ENCODE results near the gene PRICKLE2. TPM values are rescaled to one million over a fixed set of nuclear protein-coding genes. Genes with fewer than 3 reads are reported as not detected.
A peak's percentile ranks its signal among the peaks of the same experiment; 100 is the strongest.

Gene PRICKLE2
- total RNA-seq, 4 donors from 2014 or later = 77.3 to 109 (median 96.7) TPM

- 44 to 45% methylated on average over 8 to 9 of the region's 9 CpGs for WGBS, 2 donors (ENCODE audit: low coverage in 1 of 2)
- peak overlapping the region; percentile 80 to 96 (median 84) for H3K27ac ChIP-seq
Observed at GRCh38 chr3:64223791-64224745, 1.2 kb downstream of the PRICKLE2 start.

DNA sequence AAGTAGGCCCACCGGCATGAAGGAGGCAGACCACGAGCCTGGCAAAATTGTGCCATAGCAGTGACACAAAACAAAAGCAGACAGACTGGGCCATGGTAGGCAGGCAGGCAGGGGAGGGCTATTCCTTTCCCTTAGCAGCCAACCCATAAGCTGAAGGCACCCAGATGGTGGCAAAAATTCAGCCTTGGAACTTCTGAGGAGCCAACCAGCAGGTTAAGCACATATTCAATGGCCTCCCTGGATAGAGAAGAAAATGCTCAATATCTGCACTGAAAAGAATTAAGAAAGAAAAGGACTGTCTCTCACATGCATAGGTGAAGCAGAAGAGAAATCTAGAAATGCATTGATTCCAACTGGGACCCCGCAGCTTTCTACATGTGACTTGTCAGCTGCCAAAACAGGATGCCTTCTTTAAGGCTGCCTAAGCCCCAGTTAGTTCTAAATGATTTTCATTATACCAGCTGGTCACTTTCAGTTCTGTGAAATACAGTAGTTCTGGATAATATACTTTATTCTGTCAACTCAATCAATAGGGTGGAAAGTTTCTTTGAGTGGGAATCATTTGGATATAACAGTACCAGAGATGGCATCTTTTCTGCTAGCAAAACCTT lies 2.7 kb downstream of the PRICKLE2 start:
- Histone ChIP-seq H3K36me3 (no peaks in the 10 kb centered on the region), H3K27ac (peak overlapping the region; percentile 80 to 96 (median 84)), H3K9me3 (no peaks in the 10 kb centered on the region), H3K27me3 (no peaks in the 10 kb centered on the region), H3K4me3 (no peak overlapping the region), H3K4me1 (peaks cover 49 to 100% (median 67%) of the 10 kb centered on the region in 3 donors)
- no peak for ATAC-seq
- WGBS, 2 donors (ENCODE audit: low coverage in 1 of 2) = 56 to 71% methylated on average over 3 of the region's 3 CpGs
- TF ChIP-seq POLR2A (IDR thresholded peaks at IDR 0.05) = no peak
- TF ChIP-seq POLR2AphosphoS5 (IDR thresholded peaks at IDR 0.05) = no peak
- TF ChIP-seq, protein P1, sequence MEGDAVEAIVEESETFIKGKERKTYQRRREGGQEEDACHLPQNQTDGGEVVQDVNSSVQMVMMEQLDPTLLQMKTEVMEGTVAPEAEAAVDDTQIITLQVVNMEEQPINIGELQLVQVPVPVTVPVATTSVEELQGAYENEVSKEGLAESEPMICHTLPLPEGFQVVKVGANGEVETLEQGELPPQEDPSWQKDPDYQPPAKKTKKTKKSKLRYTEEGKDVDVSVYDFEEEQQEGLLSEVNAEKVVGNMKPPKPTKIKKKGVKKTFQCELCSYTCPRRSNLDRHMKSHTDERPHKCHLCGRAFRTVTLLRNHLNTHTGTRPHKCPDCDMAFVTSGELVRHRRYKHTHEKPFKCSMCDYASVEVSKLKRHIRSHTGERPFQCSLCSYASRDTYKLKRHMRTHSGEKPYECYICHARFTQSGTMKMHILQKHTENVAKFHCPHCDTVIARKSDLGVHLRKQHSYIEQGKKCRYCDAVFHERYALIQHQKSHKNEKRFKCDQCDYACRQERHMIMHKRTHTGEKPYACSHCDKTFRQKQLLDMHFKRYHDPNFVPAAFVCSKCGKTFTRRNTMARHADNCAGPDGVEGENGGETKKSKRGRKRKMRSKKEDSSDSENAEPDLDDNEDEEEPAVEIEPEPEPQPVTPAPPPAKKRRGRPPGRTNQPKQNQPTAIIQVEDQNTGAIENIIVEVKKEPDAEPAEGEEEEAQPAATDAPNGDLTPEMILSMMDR (IDR thresholded peaks at IDR 0.05) = no peak
- TF ChIP-seq EP300 (IDR thresholded peaks at IDR 0.05) = no peak

More at GRCh38 chr3:64223791-64224745, 1.2 kb downstream of the PRICKLE2 start:
- peak overlapping the region; percentile 37 to 39 for H3K4me3 ChIP-seq
- no peaks in the 10 kb centered on the region for H3K36me3 ChIP-seq
- no peak for ATAC-seq
- H3K4me1 ChIP-seq = peaks cover 47 to 100% (median 59%) of the 10 kb centered on the region in 3 donors
- no peak for TF ChIP-seq POLR2A (IDR thresholded peaks at IDR 0.05)
- TF ChIP-seq, protein P1 (IDR thresholded peaks at IDR 0.05) = no peak
- TF ChIP-seq POLR2AphosphoS5 (IDR thresholded peaks at IDR 0.05) = no peak
- TF ChIP-seq EP300 (IDR thresholded peaks at IDR 0.05) = no peak
- H3K27me3 ChIP-seq = no peaks in the 10 kb centered on the region
- H3K9me3 ChIP-seq = no peaks in the 10 kb centered on the region

DNA sequence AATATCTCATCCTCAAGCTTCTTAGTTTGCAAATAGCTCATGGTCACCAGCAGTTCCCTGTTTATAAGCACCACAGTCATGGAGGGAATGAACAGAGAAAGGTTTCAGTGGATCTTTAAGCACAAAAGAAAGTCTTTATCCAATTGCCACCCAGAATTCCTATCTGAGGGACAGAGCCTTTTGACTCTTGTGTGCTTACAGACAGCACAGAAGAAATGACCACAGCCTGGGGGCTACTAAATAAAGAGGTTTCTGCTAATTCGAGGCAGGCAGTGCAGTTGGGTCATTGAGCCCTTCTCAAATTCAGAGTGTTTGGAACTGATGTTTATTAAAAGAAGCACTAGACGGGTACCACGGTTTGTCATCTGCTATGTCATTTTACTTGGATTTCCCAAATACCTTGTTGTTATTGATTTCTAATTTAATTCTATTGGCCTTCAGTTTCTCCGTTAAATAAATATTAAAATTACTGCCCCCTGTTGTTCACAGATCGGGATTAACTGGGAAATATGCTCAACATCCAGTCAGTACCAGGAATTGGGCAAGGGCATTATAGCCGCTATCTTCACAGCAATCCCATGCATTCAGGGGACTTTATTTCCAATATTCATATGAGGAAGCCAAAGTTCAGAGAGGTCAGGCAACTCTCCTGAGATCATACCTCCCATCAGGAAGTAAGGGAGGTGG lies 3.6 kb downstream of the PRICKLE2 start:
- H3K36me3 ChIP-seq = no peaks in the 10 kb centered on the region
- H3K9me3 ChIP-seq = no peaks in the 10 kb centered on the region
- WGBS, 2 donors (ENCODE audit: low coverage in 1 of 2) = 51 to 53% methylated on average over 5 to 6 of the region's 6 CpGs
- H3K27me3 ChIP-seq = no peaks in the 10 kb centered on the region
- H3K27ac ChIP-seq = peak overlapping the region; percentile 57 to 86 (median 81)
- H3K4me3 ChIP-seq = no peak overlapping the region
- no peak for TF ChIP-seq POLR2AphosphoS5 (IDR thresholded peaks at IDR 0.05)
- TF ChIP-seq, protein P1 (IDR thresholded peaks at IDR 0.05) = no peak
- no peak for TF ChIP-seq EP300 (IDR thresholded peaks at IDR 0.05)
- no peak for TF ChIP-seq POLR2A (IDR thresholded peaks at IDR 0.05)
- H3K4me1 ChIP-seq = peaks cover 53 to 100% (median 75%) of the 10 kb centered on the region in 3 donors
- no peak for ATAC-seq

DNA sequence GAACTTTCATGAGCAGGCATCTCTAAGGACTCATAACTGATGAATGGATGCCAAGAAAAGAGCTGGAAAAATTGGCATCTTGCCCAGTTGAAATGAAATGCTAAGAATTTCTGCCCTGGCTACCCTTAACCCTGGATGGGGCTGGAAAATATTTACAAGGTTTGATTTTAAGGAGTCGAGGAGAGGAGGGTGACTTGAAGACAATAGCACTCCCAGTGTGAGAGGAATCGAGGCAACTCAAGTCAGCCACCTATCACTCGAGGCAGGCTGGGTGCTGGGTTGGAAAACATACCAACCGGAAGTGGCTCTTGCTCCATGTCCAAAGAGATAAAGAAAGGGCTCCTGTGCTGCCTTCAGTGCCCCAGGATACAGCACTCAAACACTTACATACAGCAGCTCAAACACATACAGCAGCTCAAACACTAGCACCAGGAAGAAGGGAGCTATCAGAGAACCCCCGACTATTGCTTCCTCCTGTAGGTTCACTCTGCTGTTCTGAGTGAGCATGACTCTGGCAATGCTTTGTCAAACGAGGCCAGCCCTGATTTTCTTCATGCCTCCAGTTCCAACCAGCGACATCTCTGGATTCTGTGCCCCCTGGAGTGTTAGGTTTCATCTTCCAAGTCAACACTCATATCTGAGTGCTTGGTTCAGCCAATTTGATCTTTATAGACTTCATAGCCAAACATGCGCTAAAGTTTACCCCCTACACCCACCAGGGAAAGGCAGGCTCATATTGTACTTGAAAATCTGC lies 4.9 kb downstream of the PRICKLE2 start:
- no peaks in the 10 kb centered on the region for H3K9me3 ChIP-seq
- H3K36me3 ChIP-seq = no peaks in the 10 kb centered on the region
- no peak overlapping the region for H3K4me3 ChIP-seq
- peak; percentile 37 for ATAC-seq
- TF ChIP-seq POLR2A (IDR thresholded peaks at IDR 0.05) = no peak
- TF ChIP-seq EP300 (IDR thresholded peaks at IDR 0.05) = no peak
- peak; percentile 59 for TF ChIP-seq POLR2AphosphoS5 (IDR thresholded peaks at IDR 0.05)
- TF ChIP-seq, protein P1 (IDR thresholded peaks at IDR 0.05) = no peak
- 15 to 20% methylated on average over 2 to 7 of the region's 8 CpGs for WGBS, 2 donors (ENCODE audit: low coverage in 1 of 2)
- peaks cover 49 to 100% (median 72%) of the 10 kb centered on the region in 3 donors for H3K4me1 ChIP-seq
- no peaks in the 10 kb centered on the region for H3K27me3 ChIP-seq
- peak overlapping the region; percentile 57 to 86 (median 81) for H3K27ac ChIP-seq

Measured in gastroesophageal sphincter (tissue), 4 donors.